Small intestine (tissue), 4 donors: ENCODE data around the gene RNF212. TPM values are rescaled to one million over a fixed set of nuclear protein-coding genes. Genes with fewer than 3 reads are reported as not detected.

Source experiments
- polyA plus RNA-seq, 4 donors: library from polyadenylated mRNA; stranded (reverse) in 3 of 4; unstranded in 1 of 4; fragments of 200-250 nt in 3 of 4; fragments of 120-200 nt in 1 of 4; gene quantifications; one replicate each; pipeline versions ENCODE4 v1.2.1 to v1.2.3, GENCODE V29; 2013
- donor health status: healthy with polysubstance abuse.
- donor health status: Bipolar disorder and iron deficiency.
- donor health status: healthy.

The RNF212 gene
- polyA plus RNA-seq, 4 donors, result 1.4 to 2.2 (median 1.7) TPM; not detected in 1

Other genes starting within 250 kb of the RNF212 start
- gene GAK, start 181.2 kb downstream of the RNF212 start, polyA plus RNA-seq, result 100 to 1,000 TPM in 3 of 4 donors, 10 to 100 TPM in 1; 98.4 to 463 (median 230) TPM
- 10 to 100 TPM; 23.1 to 29.5 (median 24.3) TPM for gene TMEM175, start 181.1 kb downstream of the RNF212 start, polyA plus RNA-seq
- 10 to 100 TPM; 18.9 to 42.3 (median 26.8) TPM for gene DGKQ, start 140.0 kb downstream of the RNF212 start, polyA plus RNA-seq
- gene IDUA, start 126.5 kb downstream of the RNF212 start, polyA plus RNA-seq, result 10 to 100 TPM; 10.8 to 20.9 (median 13.1) TPM
- 1 to 10 TPM in 3 of 4 donors, under 1 TPM in 1; 0.54 to 8.6 (median 2.7) TPM for gene SLC26A1, start 120.2 kb downstream of the RNF212 start, polyA plus RNA-seq
- gene FGFRL1, start 101.9 kb downstream of the RNF212 start, polyA plus RNA-seq, result 10 to 100 TPM in 2 of 4 donors, 1 to 10 TPM in 2; 1.8 to 10.9 (median 7.3) TPM
- gene SPON2, start 59.0 kb upstream of the RNF212 start, polyA plus RNA-seq, result 10 to 100 TPM; 12.7 to 61.0 (median 44.3) TPM
- gene CTBP1, start 135.6 kb upstream of the RNF212 start, polyA plus RNA-seq, result 100 to 1,000 TPM in 3 of 4 donors, 10 to 100 TPM in 1; 88.6 to 144 (median 132) TPM
- gene MAEA, start 176.3 kb upstream of the RNF212 start, polyA plus RNA-seq, result 10 to 100 TPM; 49.4 to 97.1 (median 65.8) TPM
- 10 to 100 TPM in 2 of 4 donors, 1 to 10 TPM in 2; 8.5 to 20.3 (median 9.8) TPM for gene UVSSA, start 233.6 kb upstream of the RNF212 start, polyA plus RNA-seq